ENCODE data around the gene VPS39.

The VPS39 gene

GRCh38 chr15:42128476-42128875 lies 79.6 kb downstream of the VPS39 start:
- DNase-seq (ENCODE audit: low spot score), result no peak

DNA sequence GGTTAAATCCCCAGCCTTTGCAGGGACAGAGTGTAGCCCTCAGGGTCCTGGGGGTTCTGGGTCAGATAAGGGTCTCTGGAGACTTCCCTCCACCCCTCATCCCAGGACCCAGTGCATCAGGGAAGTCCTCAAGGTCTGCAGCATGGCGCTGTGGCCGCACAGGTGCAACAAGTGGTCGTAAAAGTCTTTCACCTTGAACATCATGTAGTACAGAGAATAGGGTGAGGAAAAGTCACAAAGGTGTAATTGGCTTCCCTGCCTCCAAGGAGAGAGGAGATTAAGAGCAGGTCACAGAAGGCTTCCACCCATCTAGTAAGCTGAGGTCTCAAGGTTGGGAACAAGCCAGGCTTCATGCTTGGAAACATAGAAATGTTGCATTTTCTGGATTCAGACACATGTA lies 84.6 kb downstream of the VPS39 start:
- DNase-seq (ENCODE audit: low spot score), result no peak

GRCh38 chr15:42121682-42122081 lies 86.4 kb downstream of the VPS39 start:
- no peak for DNase-seq (ENCODE audit: low spot score)

GRCh38 chr15:42121021-42121420 lies 87.1 kb downstream of the VPS39 start:
- no peak for DNase-seq (ENCODE audit: low spot score)

DNA sequence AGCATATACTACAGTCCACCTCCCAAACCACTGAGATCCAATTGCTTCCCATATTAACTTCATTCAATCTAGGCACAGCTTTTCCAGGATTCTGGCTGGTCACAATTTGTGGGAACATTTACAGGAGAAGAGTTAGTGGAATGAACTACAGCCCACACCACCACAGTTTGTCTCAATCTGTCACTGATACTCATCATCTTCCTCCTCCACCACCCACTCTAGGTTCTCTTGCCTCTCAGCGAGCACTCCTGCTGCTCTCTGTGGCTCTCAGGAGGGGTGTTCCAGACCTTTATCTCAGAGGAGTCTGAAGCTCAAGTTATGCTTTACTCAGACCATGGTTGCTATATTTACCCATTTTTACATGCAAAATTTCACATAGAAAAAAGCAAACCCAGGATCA lies 87.8 kb downstream of the VPS39 start:
- DNase-seq (ENCODE audit: low spot score), result no peak

DNA sequence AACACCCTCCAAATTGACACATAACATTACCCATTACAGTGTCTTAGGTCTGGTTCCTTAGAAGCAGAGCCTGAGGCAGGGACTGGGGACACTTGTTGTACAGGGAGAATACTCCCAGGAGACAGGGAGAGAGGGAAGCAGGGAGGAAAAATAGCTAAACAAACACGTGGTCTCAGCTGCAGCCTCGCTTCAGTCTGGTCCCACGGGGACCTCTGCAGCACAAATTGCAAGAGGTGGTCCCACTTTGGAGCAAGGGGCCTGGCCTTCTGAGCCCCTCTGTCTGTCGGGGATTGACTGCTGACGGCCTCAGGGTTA lies 88.7 kb downstream of the VPS39 start:
- no peak for DNase-seq (ENCODE audit: low spot score)

DNA sequence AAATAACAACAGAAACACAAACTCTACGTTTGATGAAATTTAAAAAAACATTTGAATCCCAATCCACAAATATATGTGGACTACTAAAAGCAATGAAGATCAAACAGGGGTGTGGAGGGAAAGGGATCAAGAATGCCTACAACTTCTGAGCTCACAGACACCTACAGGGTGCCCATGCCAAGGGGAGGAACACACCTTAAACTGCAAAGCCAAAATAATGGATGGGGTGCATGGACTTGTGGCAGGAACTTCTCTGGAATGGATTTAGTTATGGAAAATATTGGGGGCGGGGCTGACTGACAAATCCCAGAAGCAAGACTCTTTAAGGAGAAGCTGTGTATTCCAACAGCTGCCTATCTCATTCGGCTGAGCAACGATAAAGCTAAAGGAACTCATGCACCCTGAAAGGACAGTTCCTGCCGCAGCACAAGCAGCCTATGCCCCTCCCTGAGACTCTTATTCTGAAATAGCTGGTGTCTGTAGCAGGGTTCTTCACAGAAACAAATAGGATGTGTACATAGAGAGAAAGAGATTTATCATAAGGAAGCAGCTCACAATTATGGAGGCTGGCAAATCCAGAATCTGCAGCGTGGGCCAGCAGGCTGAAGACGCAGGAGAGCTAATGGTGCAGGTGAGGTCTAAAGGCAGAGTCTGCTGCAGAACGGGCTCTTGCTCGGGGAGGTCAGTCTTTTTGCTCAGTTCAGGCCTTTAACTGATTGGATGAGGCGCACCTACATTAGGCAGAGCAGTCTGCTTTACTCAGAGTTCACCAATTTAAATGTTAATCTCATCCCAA lies 89.3 kb downstream of the VPS39 start:
- DNase-seq (ENCODE audit: low spot score), result no peak

DNA sequence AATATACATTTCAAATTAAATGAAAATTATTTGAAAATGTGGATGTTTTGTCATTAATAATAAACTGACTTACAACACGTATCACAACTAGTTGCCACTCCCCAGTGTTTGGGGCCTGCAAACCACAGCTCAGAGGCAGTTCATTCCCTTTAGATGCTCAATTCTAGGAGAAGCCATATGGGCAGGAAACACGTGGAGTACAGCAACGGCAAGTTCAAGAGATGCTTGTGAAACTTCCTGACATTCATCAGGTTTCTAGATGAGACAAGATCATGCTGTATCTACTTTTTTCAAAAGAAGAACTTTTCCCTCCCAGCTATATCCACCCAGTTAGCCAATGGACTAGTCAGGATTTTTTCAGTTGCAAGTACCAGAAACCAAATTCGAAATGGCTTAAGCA lies 96.2 kb downstream of the VPS39 start:
- DNase-seq (ENCODE audit: low spot score), result no peak

DNA sequence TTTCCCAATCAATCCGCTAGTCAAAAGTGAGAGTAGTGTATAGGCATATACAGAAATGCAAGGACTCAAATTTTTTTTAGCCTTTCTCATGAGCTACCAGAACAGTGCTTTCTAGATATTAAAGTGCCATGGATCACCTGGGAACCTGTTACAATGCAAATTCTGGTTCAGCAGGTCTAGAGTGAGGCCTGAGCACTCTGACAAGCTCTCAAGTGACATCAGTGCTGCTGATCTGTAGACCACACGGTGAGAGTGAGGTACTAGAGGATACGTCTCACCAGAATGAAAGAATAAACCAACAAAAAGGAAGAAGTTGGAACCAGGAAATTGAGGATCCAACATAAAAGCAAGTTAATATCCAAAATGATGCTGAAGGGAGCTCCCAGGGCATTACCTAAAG lies 97.7 kb downstream of the VPS39 start:
- DNase-seq (ENCODE audit: low spot score), result no peak

DNA sequence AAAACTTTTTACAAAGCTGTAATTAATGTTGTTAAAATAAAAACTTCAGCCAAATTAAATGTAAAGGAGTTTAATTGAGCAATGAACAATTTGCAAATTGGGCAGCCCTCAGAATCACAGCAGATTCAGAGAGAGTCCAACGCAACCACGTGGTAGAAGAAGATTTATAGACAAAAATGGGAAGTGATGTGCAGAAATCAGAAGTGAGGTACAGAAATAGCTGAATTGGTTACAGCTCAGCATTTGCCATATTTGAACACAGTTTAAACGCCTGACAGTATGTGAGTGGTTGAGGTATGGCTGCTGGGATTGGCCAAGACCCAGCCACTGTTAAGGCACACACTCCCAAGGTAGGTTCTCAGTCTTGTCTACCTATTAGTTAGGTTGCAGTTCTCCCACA lies 99.3 kb downstream of the VPS39 start:
- no peak for DNase-seq (ENCODE audit: low spot score)
